ENCODE data around the gene FADS2. TPM values are rescaled to one million over a fixed set of nuclear protein-coding genes. Genes with fewer than 3 reads are reported as not detected.

The FADS2 gene
- total and polyA plus RNA-seq, 9 of the 15 experiments (the other 6 are each of a cell fraction or from before 2014, with no cell fraction given), result 2.9 to 42.8 (median 16.2) TPM

DNA sequence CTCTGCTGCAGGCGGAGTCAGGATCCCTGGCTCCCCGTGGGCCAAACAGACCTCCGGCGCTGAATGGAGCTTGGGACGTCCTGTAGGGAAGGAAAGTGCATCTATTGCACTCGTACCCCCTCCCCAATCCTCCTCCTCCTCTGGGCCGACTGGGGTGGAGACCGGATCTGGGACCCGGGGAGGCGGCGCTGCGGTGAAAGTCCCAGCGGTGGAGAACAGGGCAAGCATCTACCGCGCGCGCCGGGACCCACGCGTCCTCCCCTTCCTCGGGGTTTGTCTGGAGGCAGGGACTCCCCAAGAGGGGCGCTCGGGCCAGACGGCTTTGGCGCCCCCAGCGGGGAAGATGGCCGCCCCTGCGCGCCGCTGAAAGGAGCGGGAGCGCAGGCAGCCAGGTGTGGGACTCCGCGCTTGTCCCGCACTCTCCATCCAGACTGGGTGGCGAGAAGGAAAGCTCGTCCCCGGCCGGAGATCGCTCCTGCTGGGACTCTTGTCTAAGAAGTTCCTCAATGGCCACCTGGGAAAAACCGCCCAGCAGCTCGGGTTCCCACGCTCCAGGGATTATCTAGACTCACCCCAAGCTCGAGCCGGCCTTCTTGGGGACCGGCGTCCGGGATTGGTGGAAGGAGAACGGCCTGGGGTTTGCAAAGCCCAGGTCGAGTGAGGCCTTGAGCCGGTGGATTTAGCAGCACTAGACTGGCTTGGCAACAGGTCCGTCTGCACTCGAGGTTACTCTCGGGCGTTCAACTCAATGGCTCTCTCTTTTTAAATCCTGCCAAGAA is 718 bp downstream of the FADS2 start:
- intact Hi-C loops (cut with micrococcal nuclease), result no loop called here
- Histone ChIP-seq H3K36me3 (ENCODE audit: control insufficient read depth, insufficient read depth, low read length) (no peaks in the 10 kb centered on the region), H3K4me3 (no peak overlapping the region), H3K9me1 (ENCODE audit: control insufficient read depth, insufficient read depth, low read length) (peaks cover 4% of the 10 kb centered on the region), H3K9me3 (replicated peaks; ENCODE audit: control insufficient read depth, insufficient read depth, low read depth, low read length) (no peaks in the 10 kb centered on the region), H3K9ac (ENCODE audit: insufficient read depth in 1 of 2, low read depth in 2 of 2, low read length in 2 of 2) (0 out of 4 replicates have a peak overlapping the region, but pooled peaks of 1 of the 2 experiments have one; percentile 20), H4K20me1 (replicated peaks; ENCODE audit: control insufficient read depth, insufficient read depth, low read length) (no peaks in the 10 kb centered on the region), H3K4me2 (ENCODE audit: insufficient read depth, low read length) (no peak overlapping the region), H2AFZ (ENCODE audit: low read depth, low read length) (no peak overlapping the region), H3K4me1 (replicated peaks in 1 of 2; ENCODE audit: control insufficient read depth in 2 of 2, insufficient read depth in 2 of 2, low read length in 2 of 2) (peaks cover 7 to 32% of the 10 kb centered on the region in 2 experiments), H3K27me3 (ENCODE audit: control insufficient read depth in 2 of 2, insufficient read depth in 2 of 2, low read length in 2 of 2) (no peaks in the 10 kb centered on the region), H3K27ac (ENCODE audit: extremely low read depth, low read depth, low read length) (no peak overlapping the region), H3K79me2 (ENCODE audit: control insufficient read depth, insufficient read depth, low read length) (peaks cover 8% of the 10 kb centered on the region; the same call in 2 of the 3 replicates)
- TF ChIP-seq, protein P1, sequence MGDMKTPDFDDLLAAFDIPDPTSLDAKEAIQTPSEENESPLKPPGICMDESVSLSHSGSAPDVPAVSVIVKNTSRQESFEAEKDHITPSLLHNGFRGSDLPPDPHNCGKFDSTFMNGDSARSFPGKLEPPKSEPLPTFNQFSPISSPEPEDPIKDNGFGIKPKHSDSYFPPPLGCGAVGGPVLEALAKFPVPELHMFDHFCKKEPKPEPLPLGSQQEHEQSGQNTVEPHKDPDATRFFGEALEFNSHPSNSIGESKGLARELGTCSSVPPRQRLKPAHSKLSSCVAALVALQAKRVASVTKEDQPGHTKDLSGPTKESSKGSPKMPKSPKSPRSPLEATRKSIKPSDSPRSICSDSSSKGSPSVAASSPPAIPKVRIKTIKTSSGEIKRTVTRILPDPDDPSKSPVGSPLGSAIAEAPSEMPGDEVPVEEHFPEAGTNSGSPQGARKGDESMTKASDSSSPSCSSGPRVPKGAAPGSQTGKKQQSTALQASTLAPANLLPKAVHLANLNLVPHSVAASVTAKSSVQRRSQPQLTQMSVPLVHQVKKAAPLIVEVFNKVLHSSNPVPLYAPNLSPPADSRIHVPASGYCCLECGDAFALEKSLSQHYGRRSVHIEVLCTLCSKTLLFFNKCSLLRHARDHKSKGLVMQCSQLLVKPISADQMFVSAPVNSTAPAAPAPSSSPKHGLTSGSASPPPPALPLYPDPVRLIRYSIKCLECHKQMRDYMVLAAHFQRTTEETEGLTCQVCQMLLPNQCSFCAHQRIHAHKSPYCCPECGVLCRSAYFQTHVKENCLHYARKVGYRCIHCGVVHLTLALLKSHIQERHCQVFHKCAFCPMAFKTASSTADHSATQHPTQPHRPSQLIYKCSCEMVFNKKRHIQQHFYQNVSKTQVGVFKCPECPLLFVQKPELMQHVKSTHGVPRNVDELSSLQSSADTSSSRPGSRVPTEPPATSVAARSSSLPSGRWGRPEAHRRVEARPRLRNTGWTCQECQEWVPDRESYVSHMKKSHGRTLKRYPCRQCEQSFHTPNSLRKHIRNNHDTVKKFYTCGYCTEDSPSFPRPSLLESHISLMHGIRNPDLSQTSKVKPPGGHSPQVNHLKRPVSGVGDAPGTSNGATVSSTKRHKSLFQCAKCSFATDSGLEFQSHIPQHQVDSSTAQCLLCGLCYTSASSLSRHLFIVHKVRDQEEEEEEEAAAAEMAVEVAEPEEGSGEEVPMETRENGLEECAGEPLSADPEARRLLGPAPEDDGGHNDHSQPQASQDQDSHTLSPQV (IDR thresholded peaks at IDR 0.05), result 0 out of 2 replicates have a peak, but pooled peaks have one; percentile 28
- TF ChIP-seq SMARCA4 (IDR thresholded peaks at IDR 0.05), result no peak
- DNase-seq (ENCODE audit: extremely low read depth in 1 of 4, low spot score in 3 of 4) (no peak), FAIRE-seq (no peak), ATAC-seq (no peak)
- in situ Hi-C loops (cut with MboI), result no loop called here
- 91% methylated on average over 31 of the region's 55 CpGs for whole genome bisulfite sequencing (ENCODE audit: insufficient coverage, low coverage, missing lambda C conversion rate)
- no TSS peak for BruUV-seq (replicated peaks)
- CTCF ChIA-PET (ENCODE audit: low intra/inter-chr PET ratio), result no interaction called here
- POLR2A ChIA-PET, result interaction anchor here (0.6 kb wide), 1 partner anchor 658 kb away, joined by 3 read pairs; no protein-coding TSS in a partner anchor
